ENCODE data around the gene RMRP. TPM values are rescaled to one million over a fixed set of nuclear protein-coding genes. Genes with fewer than 3 reads are reported as not detected.
"Not testable (repeated sequence)": the region's sequence is repeated elsewhere in the genome, so short reads cannot be mapped to it uniquely, and the experiment has no call there.

The RMRP gene
- total RNA-seq, 1 experiment from 2014 or later: 5,651 TPM

DNA sequence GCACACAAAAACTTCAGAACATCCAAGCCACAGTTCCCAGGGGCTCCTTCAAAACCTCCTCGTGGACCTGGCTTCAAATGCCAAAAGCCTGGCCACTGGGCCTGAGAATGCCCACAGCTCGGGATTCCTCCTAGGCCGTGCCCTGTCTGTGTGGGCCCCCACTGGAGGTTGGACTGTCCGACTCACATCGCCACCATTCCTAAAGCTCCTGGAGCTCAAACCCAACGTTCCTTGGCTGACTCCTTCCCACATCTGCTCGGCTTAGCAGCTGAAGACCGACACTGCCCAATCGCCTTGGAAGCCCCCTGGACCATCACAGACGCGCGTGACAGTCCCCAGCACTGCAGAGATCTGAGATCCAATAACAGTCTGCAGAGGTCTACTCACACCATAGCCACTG is 14.8 kb downstream of the RMRP start:
- no peak for DNase-seq (ENCODE audit: low read depth)

GRCh38 chr9:35641478-35641877 is 16.3 kb downstream of the RMRP start:
- not testable (repeated sequence) for DNase-seq (ENCODE audit: low read depth)

DNA sequence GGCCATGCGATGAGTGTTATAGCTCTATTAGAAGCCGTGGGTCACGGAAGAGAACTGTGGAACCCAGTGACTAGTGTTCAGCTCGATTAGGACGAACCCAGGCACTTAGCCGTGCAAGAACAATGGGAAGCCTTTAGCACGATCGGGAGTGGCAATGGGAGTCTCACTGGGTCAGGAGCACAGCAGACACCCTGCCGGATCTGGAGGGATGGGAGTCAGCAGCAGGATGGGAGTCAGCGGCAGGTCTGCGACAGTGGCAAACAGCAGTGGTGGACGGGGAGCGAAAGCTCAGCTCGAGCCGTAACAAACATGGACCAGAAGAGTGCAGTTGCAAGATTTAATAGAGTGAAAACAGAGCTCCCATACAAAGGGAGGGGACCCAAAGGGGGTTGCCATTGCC is 17.4 kb downstream of the RMRP start:
- not testable (repeated sequence) for DNase-seq (ENCODE audit: low read depth)

DNA sequence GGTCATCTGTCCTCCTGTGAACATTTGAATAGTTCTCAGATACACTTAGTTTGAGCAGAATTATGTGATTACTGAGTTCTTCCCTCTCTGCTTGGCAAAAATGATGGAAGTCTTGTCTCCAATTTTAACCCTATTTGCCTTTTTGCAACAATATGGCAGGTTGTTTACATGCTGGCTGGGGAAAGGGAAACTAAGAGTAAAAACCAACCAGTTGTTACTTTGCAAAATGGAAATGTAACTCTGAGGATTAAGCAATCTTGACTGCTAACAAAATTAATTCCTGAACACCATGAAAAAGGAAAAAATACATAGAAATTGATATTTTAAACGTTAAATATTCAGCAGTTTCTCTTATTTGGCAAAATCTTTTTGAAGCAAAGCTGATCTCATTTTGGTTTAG is 18.2 kb downstream of the RMRP start:
- no peak for DNase-seq (ENCODE audit: low read depth)

DNA sequence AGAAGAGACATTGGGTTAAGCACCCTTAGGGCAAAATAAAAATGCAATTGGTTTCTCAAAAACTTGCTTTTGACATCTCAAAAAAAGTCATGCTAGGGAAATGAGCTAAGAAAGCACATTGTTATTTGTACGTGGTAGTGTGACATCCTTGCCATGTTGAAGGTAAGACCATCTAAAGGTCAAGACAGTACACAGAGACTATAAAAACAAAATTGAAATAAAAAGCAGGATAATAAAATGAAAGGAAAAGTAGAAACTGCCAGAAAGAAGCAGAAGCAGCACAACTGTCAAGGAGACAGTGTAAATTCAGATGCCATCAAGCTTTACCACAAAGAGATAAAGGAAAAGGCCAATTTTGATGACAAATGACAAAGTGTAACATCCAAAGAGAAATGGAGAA is 18.6 kb downstream of the RMRP start:
- DNase-seq (ENCODE audit: low read depth): not testable (repeated sequence)

- not testable (repeated sequence) for DNase-seq (ENCODE audit: low read depth)
These were observed 19.1 kb downstream of the RMRP start for GRCh38 chr9:35638751-35639150.

DNA sequence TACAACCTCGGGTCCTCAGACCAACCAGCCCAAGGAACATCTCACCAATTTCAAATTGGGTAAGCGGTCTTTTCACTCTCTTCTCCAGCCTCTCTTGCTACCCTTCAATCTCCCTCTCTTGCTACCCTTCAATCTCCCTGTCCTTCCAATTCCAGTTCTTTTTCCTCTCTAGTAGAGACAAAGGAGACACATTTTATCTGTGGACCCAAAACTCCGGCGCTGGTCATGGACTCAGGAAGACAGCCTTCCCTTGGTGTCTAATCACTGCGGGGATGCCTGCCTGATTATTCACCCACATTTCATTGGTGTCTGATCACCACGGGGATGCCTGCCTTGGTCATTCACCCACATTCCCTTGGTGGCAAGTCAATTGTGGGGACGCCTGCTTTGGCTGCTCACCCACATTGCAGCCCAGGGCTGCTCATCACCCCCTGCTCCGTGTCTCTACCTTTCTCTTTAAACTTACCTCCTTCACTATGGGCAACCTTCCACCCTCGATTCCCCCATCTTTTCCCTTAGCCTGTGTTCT is 20.3 kb downstream of the RMRP start:
- DNase-seq (ENCODE audit: low read depth): not testable (repeated sequence)

DNA sequence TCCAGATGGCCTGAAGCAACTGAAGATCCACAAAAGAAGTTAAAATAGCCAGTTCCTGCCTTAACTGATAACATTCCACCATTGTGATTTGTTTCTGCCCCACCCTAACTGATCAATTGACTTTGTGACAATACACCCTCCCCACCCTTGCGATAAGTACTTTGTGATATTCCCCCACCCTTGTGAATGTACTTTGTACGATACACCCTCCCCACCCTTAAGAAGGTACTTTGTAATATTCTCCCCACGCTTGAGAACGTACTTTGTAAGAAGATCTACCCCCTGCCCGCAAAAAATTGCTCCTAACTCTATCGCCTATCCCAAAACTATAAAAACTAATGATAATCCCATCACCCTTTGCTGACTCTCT is 21.0 kb downstream of the RMRP start:
- not testable (repeated sequence) for DNase-seq (ENCODE audit: low read depth)

GRCh38 chr9:35636135-35636876 is 21.5 kb downstream of the RMRP start:
- no peak for DNase-seq (ENCODE audit: low read depth)

- no peak for DNase-seq (ENCODE audit: low read depth)
These were observed 22.1 kb downstream of the RMRP start for GRCh38 chr9:35635730-35636129.

DNA sequence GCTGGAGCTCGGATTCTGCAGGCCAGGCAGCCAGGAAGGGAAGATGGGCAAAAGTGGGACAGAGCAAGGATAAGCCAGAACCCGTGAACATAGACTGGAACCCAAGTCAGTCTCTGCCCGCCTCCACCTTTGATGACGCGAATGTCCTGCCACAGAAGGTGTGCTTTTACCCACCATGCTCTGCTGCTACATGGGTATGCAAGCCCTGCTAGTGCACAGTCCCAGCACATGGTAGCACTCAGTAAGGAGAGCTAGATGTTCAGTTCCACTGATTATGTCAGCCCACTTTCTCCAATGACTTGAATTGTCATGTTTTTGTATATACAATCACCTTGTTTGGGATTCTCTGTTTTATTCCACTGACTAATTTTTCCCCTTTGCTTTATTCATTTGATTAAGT is 28.2 kb downstream of the RMRP start:
- DNase-seq (ENCODE audit: low read depth): no peak

DNA sequence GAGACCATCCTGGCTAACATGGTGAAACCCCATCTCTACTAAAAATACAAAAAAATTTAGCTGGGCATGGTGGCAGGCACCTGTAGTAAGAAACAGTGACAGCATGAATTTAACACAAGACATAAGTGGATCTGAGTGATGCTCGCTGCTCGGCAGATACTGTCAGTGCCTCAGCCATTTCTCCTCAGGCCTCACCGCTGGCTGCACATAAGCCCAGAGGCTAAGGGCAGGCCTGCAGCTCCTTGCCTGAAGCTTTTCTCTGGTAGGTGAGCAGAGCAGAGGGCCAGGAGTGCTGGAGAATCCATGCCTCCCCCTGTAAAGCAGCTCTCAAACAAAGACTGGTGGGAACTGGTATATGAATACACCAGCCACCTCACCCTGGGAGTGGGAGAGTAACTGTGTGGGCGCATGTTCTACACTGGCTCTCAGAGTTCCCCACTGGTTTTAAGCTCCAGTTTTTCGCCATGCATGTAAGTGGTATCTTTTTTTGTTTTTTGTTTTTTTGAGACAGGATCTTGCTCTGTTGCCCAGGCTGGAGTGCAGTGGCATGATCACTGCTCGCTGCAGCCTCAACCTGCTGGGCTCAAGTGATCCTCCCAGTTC is 29.3 kb downstream of the RMRP start:
- DNase-seq (ENCODE audit: low read depth): no peak

DNA sequence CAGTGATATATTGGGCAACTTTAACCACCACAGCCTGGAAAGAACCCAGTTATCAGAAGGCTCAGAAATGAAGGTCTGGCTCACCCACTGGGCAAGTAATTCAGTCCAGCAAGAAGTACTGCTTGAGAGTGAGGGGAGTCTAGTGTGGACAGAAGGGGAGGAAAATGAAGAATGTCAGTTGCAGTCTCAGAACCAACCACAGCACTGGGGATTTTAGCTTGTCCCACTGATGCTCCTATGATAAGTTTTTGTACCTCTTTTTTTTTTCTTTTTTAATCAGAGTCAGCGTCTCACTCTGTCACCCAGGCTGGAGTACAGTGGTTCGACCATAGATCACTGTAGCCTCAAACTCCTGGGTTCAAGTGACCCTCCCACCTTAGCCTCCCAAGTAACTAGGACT is 30.2 kb downstream of the RMRP start:
- no peak for DNase-seq (ENCODE audit: low read depth)

- DNase-seq (ENCODE audit: low read depth): peak; percentile 41
These were observed 38.0 kb downstream of the RMRP start for GRCh38 chr9:35619800-35620158.

DNA sequence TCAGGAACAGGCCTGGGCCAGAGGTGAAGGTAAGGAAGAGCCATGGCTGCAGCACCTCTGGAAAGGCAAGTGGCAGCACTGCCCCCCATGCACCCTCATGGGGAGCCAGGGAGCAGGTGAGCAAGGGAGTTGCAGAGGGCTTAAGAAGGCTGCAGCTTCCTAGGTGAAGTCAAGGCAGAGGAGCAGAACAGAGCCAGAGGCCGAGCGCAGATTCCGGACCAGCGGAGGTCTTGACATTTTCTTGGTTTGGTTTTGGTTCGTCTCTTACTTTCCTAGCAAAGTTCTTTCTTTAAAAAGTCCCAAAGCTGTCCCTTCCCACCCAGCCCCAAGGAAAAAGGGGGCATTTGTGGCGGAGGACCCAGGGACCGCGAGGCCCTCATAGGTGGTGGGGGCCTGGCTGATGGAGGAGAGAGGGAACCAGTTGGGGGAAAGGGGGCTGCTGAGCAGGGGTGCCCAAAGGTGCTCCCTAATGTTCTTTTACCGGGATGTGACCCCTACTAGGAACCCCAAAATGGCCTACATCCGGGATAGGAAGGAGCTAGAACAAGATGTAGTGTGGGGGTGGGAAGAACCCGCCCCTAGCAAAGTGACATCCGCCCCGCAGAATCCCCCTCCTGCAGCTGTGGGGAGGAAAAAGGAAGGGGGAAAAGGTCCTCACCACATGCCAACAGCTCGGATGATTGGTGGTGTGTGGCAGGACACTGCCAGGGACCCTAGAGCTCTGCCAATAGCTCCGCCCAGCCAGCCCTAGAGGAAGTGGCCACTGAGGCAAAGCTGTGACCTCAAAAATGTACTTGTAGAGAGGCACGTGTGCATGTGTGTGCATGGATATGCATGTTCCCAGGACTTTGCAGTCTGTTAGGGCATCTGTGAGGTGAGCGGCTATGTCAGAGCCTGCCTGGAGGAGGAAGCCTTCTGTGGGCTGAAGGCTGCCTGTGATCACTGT is 38.7 kb downstream of the RMRP start:
- DNase-seq (ENCODE audit: low read depth): peak; percentile 40

GRCh38 chr9:35618325-35618727 is 39.5 kb downstream of the RMRP start, which contains the start of gene CD72:
CD72 (minus strand) TSS chr9:35618413; CDS start chr9:35618303, 110 bp downstream.
- DNase-seq (ENCODE audit: low read depth): no peak

DNA sequence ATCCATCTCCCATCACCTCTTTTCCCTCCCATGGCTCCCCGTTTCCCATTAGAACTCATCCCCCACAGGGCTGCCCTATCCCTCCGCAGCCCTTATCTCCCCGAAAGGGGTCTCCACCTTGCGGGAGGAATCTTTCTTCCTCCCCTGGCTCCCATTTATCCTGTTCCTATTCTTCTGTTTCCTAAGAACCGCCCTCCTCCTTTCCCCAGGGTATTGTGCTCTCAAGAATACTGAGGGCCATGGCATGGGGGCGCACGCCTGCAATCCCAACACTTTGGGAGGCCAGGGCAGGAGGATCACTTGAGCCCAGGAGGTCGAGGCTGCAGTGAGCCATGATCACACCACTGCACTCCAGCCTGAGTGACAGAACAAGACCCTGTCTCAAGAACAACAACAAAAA is 40.3 kb downstream of the RMRP start:
- no peak for DNase-seq (ENCODE audit: low read depth)

DNA sequence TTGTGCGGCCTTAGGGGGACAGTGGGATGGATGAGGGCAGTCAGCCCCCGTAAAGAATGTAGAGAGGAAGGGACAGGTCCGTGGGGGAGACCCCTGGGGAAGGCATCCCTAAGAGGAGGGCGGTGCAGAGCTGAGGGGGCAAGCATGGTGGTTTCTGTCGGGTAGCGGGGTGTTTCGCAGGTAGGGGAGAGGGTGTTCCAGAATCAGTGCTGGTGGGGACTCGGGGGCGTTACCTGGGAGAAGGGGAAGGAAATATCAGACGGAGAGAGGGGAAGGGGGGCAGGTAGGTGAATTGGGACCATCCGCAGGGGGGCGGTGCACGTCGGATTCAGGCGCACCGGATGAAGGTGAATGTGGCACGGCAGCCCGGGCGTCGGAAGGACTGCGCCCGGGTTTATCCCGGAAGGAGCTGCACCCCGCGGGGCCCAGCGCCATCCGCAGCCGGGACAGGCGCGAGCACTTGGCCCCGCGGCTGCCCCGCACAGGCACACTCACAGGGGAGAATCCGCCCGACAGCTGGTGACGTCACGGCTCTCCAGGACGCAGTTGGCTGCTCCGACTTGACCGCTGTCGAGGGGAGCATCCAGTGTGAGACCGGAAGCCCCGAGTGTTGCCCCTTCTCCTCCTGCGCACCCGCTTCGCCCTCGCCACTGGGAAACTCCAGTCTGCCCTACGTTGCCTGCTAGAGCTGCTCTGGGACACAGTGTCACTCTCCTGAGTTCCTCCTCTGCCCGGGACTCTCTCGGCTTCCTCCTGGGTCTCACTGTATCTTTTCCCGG is 40.9 kb downstream of the RMRP start:
- no peak for DNase-seq (ENCODE audit: low read depth)

GRCh38 chr9:35615981-35616680 is 41.7 kb downstream of the RMRP start:
- DNase-seq (ENCODE audit: low read depth): no peak

- DNase-seq (ENCODE audit: low read depth): no peak
These were observed 45.0 kb downstream of the RMRP start for GRCh38 chr9:35612843-35613242.

- not testable (repeated sequence) for DNase-seq (ENCODE audit: low read depth)
These were observed 45.8 kb downstream of the RMRP start for GRCh38 chr9:35612066-35612465.

Data from LHCN-M2 (cell line).